Stimulated activated CD4-positive, alpha-beta T cell treated with anti-CD3 and anti-CD28 coated beads, Interleukin-1b, Interleukin-23, amount 100 ng/mL, for 4 hours (primary cell): ENCODE results near the gene LY6G6C.

Experiments
- DNase-seq, 2 donors: peaks; one replicate each; pipeline ENCODE4 v3.0.0-alpha.2; 2020; ENCODE audit warnings: low read depth in 2 of 2

Gene LY6G6C

GRCh38 chr6:31706599-31706998 is 14.9 kb downstream of the LY6G6C start, which contains the start of gene LY6G6F:
Gene LY6G6F (plus strand): TSS chr6:31706866. CDS start chr6:31706907, 41 bp downstream.
- DNase-seq, result no peak

GRCh38 chr6:31705931-31706330 is 15.6 kb downstream of the LY6G6C start:
- DNase-seq, result no peak

GRCh38 chr6:31702819-31703716 is 18.5 kb downstream of the LY6G6C start, which contains the start of gene ABHD16A:
Gene ABHD16A (minus strand): TSS chr6:31703324. CDS start chr6:31703281, 43 bp downstream.
- DNase-seq, result peak; percentile 94 to 95

- peak in 1 of 2 donors; percentile 19 for DNase-seq
These were observed 19.1 kb downstream of the LY6G6C start for GRCh38 chr6:31702405-31702818.

- no peak for DNase-seq
These were observed 19.7 kb downstream of the LY6G6C start for GRCh38 chr6:31701666-31702404.

GRCh38 chr6:31700740-31701401 is 20.7 kb downstream of the LY6G6C start:
- no peak for DNase-seq

DNA sequence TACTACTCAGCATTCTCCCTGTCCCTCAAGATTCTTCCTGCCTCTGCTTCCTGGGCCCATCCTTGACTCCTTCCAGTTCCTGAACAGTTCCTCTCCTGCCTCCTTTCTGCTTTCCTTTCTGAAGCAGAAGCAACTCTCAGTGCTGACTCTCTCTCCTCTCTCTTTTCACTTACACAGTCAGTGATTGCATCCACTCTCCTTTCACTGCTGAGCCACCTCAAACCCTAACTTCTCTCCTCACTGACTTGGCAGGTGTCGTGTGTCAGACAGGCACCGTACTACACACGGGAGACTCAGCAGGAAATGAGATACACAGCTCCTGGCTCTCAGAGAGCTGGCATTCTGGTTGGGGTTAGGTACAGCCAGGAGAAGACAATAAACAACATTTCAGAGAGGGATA is 24.0 kb downstream of the LY6G6C start:
- DNase-seq, result no peak

DNA sequence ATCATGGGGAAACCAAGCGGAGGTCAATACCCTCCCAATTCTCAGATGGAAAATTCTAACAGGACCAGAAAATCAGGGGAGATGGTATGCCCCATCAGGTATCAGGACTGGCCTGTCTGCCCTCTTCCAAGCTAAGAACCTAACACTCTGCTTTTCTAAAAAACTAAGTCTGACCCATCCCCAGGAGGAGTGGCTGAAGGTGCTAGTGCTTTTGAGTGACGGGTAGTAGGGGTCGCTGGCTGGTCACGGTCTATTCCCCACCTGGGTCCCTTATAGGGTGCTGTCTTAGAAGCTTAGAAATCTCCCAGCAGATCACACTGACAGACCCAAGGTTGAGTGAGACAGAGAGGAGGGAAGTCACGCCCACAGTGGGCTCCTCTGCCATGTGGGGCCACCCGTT is 28.0 kb downstream of the LY6G6C start:
- no peak for DNase-seq

DNA sequence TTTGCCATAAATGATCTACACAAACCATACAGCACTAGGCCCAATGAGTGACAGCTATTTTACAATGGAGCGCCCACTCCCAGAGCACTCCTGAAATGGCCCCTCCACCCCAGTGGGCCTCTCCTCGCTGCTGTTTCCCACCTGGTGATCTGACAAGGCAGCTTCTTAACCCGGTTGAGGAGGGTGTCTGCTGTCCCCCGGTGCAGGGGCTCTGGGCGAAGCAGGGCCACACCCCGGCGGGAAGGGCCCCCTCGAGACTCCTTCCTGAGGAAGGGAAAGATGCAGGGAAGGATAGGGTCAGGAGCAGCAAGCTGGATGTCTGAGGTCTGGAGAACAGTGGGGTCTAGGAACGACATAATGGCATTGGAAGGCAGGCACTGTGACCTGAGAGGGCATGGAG is 28.7 kb downstream of the LY6G6C start:
- no peak for DNase-seq

- no peak for DNase-seq
These were observed 29.2 kb downstream of the LY6G6C start for GRCh38 chr6:31692353-31692752.

DNA sequence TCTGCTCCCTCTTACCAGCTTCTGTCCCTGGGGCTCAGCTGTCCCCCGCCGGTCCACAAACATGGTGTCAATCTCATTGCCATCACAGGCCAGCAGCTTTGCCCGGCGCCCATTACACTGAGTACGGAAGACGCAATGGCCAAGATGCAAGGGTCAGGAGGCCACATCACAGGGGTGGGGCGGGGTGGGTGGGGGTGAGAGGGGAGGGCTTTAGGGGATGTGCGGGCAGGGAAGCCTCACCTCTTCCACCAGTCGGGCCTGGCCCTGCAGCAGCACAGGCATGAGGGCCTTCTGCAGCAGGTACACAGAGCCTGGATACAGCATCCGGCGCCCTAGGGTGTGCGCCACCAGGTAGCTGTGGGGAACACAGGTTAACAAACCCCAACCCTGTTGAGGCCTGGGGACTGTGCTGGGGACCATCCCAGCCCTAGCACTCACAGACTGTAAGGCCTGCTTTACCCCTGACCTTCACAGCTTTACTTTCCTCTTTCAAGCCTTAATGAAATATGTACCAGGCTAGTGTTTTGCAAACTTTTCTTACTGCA is 29.9 kb downstream of the LY6G6C start:
- DNase-seq, result no peak

DNA sequence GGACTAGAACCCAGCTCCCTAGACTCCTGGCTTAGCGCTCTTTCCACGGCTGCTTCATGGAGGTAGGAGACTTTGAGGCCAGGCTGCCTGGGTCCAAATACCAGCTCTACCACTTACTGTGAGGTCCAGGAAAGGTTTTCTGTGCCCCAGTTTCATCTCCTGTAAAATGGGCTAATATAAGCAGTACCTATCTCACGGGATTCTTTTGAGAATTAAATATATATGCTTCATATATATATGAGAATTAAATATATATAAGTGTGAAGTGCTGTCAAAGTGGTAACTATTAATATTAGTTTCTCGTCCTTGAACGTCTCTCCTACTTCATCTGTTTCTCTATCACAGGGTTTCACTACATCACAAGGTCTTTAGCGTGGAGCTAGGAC is 30.5 kb downstream of the LY6G6C start:
- no peak for DNase-seq

- no peak for DNase-seq
These were observed 31.1 kb downstream of the LY6G6C start for GRCh38 chr6:31690231-31691077.

DNA sequence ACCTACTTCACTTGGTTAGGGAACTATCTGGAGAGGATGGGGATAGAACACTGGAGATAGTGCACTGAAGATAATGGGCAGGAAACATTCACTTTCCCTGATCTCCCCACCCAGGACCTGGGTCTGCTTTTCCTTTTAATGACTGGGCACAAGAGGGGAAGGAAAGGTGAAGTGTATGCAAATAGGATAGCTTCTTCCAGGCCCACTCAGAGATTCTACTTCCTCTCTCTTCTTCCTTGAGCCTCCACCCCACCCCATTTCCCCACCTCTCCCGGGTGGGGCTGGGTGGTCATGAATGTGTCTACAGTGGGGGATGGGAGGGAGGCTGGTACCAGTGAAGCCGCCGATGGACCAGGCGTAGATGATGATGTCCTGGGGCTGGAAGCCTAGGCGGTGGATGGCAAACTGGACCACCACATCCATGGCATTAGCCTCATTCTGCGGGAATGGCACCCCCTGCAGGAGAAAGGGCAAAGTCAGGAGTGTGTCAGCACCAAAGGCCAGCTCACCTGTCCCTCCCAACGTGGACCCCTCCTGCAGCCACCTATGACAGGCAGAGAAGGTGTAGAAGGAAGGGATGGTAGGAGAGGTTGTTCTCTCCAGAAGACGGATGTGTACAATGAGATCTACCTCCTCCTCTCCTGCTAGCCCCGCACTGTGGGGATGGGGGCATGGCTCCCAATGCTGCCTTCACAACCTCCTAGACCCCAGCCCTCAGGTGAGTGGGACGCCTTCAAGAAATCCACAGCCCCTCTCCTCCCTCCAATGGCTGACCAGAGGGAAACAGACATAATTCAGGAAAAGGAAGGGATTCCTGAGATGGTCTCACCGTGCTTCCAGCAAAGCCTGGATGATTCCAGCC is 32.1 kb downstream of the LY6G6C start:
- DNase-seq, result no peak

DNA sequence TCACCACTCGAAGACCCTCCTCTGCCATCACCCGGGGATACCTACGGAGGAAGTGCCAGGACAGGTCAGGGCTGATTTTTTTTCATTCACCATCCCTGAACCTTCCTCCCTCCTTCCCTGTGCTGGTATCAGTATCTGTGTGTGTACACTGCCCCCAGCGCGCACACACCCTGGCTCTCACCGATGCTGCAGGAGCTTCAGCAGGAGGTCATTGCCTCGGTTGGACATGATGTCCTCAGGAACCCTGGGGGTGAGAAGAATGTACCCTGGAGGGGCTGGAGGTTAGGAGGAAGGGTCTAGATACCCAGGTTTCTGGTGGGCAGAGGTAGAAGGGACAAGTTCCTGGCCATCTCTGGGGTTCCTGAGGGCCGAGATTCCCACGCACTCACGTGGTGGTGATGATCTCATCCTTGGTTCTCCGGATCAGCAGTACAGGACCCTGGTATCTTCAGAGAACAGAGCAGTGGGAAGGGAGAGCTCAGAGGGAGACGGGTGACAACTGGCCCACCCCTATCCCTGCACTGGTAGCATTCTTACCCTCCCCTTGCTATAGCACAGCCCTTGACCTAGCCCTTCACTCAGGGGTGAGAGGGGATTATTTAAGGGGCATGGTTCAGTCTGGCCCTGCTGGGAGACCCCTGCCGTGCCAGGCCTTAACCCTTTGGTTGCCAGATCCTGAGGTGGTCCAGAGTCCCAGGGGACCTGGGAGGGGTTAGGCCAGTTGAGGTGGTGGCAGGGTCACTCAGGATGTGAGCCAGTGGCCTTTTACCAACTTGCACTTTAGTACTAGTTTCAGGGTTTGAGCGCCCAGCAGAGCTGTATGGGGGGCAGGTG is 33.5 kb downstream of the LY6G6C start:
- no peak for DNase-seq

DNA sequence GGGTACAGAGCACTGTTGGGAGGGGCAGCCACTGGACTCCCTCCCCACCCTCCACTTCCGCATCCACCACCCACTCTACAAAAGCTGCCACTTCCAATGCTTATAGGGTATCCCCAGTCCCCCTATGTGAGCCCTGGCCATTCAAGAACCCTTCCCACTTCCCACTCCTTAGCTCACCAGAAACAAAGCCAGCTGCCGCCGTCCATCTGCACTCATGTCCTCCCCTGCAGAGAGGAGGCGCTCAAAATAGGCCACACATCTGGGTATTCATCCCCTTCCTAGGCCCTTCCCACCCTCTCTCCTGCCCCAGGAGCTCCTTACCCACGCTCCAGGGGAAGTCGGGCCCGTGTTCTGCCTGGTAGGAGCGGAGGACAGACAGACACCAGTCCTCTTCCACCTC is 34.2 kb downstream of the LY6G6C start:
- DNase-seq, result no peak

GRCh38 chr6:31686483-31686882 is 35.1 kb downstream of the LY6G6C start:
- no peak for DNase-seq

DNA sequence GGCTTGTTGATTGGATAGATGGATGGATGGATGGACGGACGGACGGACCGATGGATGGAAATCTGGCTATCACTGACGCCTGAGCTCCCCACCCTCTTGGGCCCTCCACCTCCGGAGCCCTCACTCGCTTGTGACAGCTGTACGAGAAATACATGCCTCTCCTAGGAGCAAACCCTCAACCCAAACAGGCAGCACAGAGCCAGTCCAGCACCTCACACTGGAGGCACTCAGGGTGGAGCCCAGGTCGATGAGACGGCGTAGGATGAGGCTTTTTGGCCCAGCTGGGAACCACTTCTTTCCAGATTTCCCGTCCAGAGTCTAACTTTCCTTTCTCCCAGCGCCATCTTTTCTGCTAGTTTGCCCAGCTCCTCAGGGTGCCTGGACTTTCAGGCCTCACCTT is 38.0 kb downstream of the LY6G6C start:
- DNase-seq, result no peak

DNA sequence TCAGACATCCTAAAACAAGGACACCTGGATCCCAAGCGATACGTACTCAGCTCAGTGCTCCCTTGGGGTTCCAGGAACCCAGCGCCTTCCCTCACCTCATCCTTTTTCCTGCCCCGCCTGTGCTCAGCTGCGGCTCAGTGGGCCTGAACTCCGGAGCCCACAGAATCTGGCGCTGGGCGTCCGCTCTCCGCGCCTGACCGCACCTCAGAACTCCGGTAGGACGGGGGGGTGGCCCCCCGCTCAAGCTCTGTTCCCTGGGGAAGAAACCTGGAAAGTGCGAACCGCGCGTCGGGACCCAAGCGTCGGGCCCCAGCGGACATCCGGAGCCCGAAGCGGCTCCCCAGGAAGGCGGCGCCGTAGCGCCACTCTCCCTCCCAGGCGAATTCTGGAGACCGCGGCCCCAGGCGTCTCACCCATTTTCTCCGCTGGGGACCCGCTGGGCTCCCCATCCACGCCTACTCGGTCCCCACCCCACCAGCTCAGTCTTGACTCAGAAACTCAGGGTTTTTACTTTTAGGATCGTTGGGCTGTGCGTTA is 40.3 kb downstream of the LY6G6C start:
- DNase-seq, result peak in 1 of 2 donors; percentile 39
